ENCODE results near the gene CAMK1D.

DNA sequence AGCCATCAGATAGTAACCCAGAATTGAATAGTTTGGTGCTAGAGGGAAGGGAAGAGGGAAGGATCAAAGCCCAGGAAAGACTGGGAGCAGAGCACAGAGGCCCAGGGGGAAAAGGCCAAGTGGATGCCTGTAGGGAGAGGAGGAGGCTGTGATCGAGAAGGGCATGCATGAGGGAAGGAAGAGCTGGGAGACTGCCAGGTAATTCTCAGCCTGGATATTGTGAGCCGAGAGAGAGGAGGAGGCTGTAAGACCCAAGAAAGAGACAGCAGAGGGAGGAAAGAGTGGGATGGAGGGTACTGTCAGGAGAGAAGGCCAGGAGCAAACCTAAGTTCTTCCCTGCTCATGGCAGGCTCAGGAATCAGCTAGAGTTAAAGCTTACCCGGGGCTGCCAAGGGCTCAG is 474.0 kb downstream of the CAMK1D start:
- TF ChIP-seq CTCF (optimal IDR thresholded peaks at IDR 0.05 in 1 of 3, IDR thresholded peaks at IDR 0.05 in 1 of 3, conservative IDR thresholded peaks at IDR 0.05 in 1 of 3; ENCODE audit: extremely low read depth in 1 of 3, insufficient read depth in 2 of 3, low read length in 3 of 3) (no peak), EZH2 (IDR thresholded peaks at IDR 0.05; ENCODE audit: low read length) (no peak)

Measured in keratinocyte (primary cell).